HG02884 (cell line): ENCODE results near the gene MYL10.

ENCODE experiments used
- ATAC-seq: cut with Tn5 transposase; IDR thresholded peaks from one replicate; pipeline ENCODE4 v1.9.1; 2021; ENCODE audit warnings: mild to moderate bottlenecking, moderate library complexity; ENCODE audit not compliant: unreplicated experiment

Gene MYL10

GRCh38 chr7:101629171-101629570 lies at the start of gene MYL10:
Gene MYL10 (minus strand): TSS chr7:101629296. CDS start chr7:101629118, 178 bp downstream.
- no peak for ATAC-seq

DNA sequence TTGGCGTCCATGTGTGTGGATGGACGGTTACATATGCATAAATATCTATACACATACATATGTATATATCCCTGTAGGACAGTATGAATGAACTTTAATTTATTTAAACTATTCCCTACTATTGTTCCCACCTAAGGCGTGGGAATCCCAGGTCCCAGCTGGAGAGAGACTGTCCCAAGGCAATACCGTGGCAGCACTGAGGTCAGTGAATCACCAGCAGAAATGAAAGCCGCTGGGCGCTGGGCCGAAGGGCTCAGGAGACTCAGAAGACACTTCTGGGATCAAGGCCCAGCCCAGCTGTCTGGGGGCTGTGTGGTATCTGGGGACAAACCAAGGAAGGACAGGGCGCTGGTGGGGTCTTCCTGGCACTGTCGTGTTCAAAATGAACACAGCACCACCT lies 49.6 kb upstream of the MYL10 start:
- no peak for ATAC-seq

GRCh38 chr7:101677797-101678479 lies 48.8 kb upstream of the MYL10 start:
- ATAC-seq, result no peak

DNA sequence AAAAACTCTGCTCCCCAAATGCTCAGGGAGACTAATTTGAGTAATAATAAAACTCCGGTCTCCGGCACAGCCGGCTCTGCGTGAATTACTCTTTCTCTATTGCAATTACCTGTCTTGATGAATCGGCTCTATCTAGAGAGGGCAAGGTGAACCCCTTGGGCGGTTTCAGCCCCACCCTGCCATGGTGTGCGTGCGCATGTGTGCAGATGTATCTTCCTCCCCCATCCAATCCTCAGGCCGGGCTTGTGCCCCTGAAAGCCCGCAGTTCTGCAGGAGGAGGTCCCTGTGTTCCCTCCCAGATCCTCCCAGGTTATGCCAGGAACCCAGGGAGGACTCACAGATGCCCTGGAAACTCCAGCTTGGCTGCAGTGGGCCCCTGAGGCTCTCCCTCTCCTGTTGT lies 48.3 kb upstream of the MYL10 start:
- ATAC-seq, result no peak

- ATAC-seq, result no peak
These were observed 47.9 kb upstream of the MYL10 start for GRCh38 chr7:101676956-101677355.

DNA sequence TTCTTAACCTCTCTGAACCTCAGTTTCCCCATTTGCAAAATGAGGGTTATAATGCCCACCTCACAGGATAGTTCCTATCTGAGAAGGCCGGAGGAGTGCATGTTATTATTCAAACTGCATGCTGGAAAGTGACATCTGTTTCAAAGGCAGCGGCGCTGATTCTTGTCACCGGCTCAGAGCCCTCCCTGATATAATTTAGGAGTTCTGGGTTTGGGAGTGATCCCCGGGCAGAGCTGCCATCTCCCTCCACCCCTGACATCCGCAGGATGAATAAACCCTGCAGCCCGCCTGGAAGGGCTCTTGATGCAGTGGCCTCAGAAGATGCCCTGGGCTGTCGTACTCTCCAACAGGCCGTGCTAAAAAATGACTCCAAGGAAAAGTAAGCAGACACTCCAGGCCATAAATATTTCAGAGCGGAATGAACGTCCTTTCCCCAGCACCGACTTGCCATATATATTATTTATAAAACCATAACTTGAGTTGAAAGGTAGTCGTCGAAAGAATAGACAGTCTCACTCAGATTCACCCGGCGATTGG lies 47.0 kb upstream of the MYL10 start:
- no peak for ATAC-seq

DNA sequence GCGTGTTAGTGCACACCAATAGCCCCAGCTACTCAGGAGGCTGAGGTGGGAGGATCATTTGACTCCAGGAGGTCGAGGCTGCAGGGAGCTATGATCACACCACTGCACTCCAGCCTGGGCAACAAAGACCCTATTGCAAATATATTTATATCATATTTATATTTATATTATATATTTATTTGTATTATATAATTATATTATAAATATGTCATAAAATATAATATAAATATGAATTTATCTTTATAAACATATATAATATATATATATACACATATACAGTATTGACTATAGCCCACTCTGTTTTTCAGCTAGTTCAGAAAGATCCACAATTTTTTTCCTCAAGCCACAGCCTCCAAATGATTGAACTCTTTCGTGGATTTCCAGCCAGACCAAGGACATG lies 45.3 kb upstream of the MYL10 start:
- ATAC-seq, result no peak

DNA sequence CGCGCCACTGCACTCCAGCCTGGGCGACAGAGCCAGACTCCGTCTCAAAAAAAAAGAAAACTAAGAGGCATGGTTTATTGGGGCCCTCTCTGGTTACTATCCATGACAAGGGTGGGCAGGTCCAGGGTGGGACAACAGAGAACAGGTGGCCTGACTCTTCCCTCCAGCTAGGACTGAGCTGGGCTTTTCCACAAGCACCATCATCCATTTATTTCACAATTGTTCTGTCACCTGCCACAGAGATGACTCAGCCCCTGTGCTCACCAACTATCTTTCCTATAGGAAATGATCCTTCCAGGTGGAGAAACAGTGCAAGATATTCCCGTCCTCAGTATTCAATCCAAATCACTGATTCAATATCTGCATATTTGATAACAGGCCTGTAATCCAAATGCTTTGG lies 44.9 kb upstream of the MYL10 start:
- ATAC-seq, result no peak

- ATAC-seq, result no peak
These were observed 44.2 kb upstream of the MYL10 start for GRCh38 chr7:101673315-101673714.

DNA sequence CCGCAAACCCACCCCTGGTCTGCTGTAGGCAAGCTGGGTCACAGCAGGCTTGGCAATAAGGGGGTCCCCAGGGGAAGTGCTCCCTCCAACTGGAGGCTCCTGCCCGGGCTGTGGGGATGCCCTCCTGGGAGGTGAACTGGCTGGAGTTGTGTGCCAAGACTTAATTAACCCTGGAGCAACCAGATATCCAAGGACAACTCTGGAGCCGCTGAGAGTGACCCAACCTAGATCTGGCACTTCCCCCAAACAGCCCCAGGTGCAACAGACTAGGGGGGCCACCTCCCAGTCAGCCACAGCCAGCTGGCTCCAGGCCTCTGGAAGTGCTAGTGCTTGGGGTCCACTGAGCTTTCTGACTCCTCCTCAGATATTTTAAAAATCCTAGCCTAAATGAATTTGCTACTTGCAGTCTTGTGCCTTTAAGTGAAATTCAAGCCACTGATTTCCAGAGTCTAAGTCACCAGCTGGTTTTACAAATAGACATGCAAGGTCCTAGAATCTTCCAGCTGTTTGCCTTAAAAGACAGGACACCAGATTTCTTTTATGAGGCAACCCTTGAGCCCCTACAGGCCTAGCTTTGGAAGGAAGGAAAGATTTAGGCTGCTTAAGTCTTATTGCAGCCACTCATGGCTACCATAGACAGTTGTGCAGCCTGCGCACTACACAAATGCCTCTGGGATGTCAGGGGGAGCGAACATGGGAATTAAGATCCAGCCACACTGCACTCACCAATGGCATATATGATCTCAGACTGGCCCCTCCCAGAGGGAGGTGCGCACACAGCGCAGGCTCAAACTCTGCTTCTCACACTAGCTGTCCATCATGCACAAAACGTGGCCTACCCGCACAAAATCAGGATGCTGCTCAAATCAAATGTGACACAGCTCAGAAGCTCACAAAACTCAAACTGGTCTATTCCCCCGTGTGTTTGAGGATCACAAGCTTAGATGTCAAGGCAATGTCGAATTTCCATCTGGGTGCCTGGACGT lies 42.6 kb upstream of the MYL10 start:
- ATAC-seq, result no peak

DNA sequence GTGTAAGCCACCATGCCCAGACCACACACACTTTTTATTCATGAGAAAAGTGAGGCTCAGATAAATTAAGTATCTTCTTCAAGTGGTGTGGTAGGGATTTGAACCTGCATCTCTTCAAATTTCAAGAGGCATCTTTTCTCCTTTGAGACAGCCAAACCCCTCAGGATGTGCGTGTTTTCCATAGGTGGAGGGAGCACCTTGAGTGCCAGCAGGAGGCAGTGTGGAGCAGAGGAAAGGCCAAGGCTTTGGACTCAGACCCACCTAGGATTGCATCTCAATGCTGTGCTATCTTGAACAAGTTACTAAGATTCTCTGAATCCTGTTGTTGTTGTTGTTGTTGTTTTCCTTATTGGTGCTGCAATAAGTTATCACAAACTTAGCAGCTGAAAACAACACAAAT lies 40.2 kb upstream of the MYL10 start:
- no peak for ATAC-seq

DNA sequence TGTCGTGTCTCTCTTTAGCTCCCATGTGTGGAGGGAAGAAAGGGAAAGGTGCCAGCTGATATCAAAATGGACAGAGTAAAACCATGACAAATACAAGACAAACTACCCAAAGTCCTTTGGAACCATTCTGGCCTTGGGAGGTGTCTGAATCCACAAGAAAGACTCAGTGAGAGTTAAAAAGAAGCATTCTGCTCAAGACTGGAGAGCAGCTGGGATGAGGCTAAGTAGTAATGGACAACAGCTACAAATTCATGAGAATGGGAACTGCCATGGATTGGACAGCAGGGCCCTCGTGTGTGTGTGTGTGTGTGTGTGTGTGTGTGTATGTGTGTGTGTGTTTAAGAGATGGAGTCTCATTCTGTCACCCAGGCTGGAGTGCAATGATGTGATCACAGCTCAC lies 39.6 kb upstream of the MYL10 start:
- ATAC-seq, result no peak

DNA sequence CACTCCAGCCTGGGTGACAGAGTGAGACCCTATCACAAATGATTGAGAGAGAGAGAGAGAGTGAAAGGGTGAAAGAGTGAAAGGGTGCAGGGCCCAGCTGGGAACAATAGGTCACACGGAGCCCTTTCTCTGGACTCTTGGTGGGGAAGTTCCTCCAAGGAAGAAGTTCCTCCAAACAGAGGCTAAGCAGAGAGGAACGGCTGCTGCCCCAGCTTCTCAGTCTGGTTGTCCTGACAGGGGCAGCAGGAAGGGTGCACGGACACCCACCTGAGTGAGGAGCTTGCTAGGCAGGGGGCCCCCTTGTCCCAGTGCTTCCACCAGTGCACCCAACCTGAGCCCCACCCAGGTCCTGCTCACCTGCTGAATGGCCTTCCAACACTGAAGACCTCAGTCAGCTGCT lies 38.8 kb upstream of the MYL10 start:
- no peak for ATAC-seq

DNA sequence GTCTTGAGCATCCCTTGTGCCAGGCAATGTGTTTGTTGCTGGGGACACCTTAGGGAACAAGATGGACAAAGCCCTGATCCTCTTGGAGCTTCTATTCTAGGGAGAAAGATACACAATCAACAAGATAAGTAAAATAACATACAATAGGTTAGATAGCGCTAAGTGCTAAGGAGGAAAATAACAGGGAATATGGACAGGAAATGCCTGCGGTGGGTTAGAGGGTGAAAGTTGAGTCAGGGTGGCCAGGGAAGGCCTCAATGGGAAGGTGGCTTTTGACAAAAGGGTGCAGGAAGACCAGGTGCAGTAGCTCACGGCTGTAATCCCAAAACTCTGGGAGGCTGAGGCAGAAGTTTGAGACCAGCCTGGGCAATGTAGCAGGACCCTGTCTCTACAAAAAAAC lies 38.3 kb upstream of the MYL10 start:
- ATAC-seq, result no peak

DNA sequence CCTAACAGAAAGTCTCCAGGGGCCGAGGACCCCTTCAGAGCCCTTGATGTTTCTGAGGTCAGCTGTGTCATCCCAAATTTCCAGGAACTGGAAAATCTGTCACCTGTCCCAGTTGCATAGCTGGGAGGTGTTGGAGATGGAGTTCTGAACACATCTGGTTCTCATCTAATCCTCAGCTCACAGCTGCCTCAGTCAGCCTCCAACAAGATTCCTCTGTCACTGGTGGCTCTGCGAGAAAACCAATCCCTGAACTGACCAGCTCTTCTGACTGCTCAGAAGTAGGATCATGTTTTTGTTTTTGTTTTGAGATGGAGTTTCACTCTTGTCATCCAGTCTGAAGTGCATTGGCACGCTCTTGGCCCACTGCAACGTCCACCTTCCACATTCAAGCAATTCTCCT lies 37.6 kb upstream of the MYL10 start:
- no peak for ATAC-seq

DNA sequence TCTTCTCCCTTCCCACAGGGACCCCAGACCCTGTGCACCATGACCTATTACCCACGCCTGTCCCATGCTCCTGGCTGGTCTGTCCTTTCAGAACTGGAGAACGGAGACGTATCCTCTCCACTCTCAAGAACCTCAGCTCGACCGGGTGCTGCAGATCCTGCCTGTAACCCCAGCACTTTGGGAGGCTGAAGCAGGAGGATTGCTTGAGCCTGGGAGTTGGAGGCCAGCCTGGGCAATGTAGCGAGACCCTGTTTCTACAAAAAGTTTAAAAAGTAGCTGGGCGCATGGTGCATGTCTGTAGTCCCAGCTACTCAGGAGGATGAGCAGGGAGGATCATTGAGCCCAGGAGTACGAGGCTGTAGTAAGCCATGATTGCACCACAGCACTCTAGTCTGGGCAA lies 37.2 kb upstream of the MYL10 start:
- no peak for ATAC-seq

DNA sequence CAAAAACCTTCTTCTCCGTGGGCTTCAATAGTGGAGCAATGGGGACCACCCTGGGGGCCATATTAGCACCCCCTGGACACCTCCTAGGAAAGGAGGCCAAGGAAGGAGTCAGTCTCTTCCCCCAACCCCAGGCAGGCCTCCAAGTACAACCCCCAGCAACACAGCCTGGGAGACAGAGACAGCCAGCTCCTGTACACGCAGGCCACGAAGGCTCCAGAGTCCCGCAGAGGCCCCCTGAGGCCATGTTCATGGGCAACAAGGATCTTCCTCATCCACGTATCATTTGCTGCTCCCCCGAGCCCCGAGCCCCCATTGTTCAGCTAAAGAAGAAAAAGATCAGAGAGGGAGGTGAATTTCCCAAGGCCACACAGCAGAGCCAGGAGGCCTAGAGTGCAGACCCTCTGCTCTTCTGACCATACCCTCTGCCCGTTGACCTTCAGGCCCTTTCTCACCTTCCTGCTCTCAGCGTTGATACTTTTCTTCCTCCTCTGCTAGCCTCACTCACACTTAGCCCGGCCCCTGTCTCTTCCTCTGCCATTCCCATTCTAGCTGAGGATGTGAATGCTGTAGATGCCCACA lies 35.9 kb upstream of the MYL10 start:
- no peak for ATAC-seq

DNA sequence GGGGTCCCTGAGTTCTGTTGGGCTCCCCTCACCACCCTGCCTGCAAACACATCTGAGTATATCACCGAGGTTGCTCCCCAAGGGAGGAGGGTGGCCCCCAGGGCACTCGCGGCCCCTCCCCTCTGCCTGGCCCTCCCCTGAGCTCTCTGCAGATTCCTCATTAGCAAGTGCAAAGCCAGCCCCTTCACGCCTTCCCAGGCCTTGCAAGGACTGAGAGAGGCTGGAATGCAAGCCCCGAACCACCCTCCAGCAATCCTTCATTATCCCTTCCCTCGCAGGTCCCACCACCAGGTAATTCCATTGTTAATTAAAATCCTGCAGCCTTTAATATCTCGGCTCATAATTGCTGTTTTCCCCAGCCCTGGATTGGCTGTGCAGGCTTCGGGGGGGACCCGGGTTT lies 35.3 kb upstream of the MYL10 start:
- no peak for ATAC-seq

DNA sequence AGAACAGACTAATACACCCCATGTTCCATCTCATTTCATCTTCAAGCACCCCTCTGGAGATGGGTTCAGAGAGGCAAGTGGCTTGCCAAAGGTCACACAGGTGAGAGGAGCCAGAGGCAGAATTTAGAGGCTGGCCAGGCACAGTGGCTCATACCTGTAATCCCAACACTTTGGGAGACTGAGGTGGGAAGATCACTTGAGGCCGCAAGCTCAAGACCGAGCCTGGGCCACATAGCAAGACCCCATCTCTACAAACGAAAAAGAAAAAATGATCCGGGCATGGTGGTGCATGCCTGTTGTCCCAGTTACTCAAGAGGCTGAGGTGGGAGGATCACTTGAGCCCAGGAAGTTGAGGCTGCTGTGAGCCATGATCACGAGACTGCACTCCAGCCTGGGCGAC lies 34.7 kb upstream of the MYL10 start:
- no peak for ATAC-seq

DNA sequence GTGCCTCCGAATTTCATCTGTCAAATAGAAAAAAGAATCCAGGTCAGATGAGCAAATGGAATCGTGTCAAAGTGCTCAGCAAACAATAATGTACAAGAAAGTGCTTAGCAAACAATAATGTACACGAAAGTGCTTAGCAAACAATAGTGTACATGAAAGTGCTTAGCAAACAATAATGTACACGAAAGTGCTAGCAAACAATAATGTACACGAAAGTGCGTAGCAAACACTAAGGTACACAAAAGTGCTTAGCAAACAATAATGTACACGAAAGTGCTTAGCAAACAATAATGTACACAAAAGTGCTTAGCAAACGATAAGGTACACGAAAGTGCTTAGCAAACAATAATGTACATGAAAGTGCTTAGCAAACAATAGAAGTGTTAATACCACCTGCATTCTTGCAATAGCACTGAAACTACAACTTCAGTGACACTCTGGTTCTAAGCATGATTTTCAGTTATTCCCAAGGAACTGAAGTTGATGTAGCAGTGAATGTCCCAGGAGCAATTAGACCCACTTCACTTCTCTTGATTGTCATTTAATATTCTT lies 33.4 kb upstream of the MYL10 start:
- no peak for ATAC-seq

DNA sequence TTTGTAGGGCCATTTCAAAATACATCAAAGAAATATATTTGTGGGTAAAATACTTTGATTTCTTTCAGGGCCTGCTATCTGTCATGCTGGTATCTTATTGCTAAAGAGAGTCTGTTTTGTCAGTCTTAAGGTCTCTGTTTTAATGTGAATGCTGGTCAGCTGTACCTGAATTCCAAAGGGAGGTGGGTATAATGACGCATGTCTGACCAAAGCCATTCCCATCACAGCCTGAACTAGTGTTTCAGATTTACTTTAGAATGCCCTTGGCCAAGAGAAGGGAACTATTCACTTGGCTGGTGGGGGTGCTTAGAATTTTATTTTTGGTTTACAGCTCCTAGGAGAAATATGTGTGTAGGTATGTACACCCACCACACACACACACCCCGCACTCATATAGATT lies 30.6 kb upstream of the MYL10 start:
- no peak for ATAC-seq
